ENCODE measurements around the gene TMIGD3.

TMIGD3 gene

GRCh38 chr1:111446546-111446945, 56.9 kb downstream of the TMIGD3 start:
- no peak for DNase-seq

- no peak for DNase-seq
These were observed 59.4 kb downstream of the TMIGD3 start for GRCh38 chr1:111444031-111444430.

- DNase-seq: no peak
These were observed 61.0 kb downstream of the TMIGD3 start for GRCh38 chr1:111442457-111442856.

GRCh38 chr1:111441573-111442192, 61.8 kb downstream of the TMIGD3 start:
- no peak for DNase-seq

GRCh38 chr1:111439461-111440351, 63.7 kb downstream of the TMIGD3 start:
- DNase-seq: no peak

- DNase-seq: no peak
These were observed 66.7 kb downstream of the TMIGD3 start for GRCh38 chr1:111436726-111437125.
